SK-N-SH (cell line): Measurements from ENCODE around the gene CLEC4G. TPM values are rescaled to one million over a fixed set of nuclear protein-coding genes. Genes with fewer than 3 reads are reported as not detected.

Experiments used
- CTCF ChIA-PET: fragments of 300-600, 350-600 bp; formaldehyde crosslinking; extraction: SDS; loops from one replicate; lab custom pipeline; 2021; lab: Yijun Ruan, JAX
- POLR2A ChIA-PET: fragments of 350-600 bp; sonication (Branson Sonifier 250); formaldehyde crosslinking; extraction: SDS; loops from one replicate; lab custom pipeline; 2020; ENCODE audit warnings: antibody characterized with exemption, inconsistent platforms; lab: Yijun Ruan, JAX
- DNase-seq: peaks from one replicate; pipeline ENCODE4 v3.0.0; 2012
- H2AFZ ChIP-seq: fragments of 200-600 bp; sonication (generic); 2 replicates; pipeline ENCODE4 v1.8.1; 2016; ENCODE audit warnings: antibody characterized with exemption, mild to moderate bottlenecking, low read depth
- H3F3A ChIP-seq: fragments of 200-600 bp; sonication (generic); replicated peaks from 2 replicates; pipeline ENCODE3; 2016; ENCODE audit warnings: antibody characterized with exemption, mild to moderate bottlenecking; ENCODE audit not compliant: insufficient read depth
- H3K27ac ChIP-seq, 2 experiments: fragments of 200-500 bp in 1 of 2; fragments of 200-600 bp in 1 of 2; sonication (Bioruptor generic) in 1 of 2; sonication (generic), shearing (Covaris generic) in 1 of 2; 2 replicates each; pipeline versions ENCODE4 v1.5.1 to v1.6.1; 2014 to 2016; ENCODE audit warnings: low read depth in 2 of 2, inconsistent platforms in 1 of 2, low read length in 1 of 2, mild to moderate bottlenecking in 1 of 2, mixed read lengths in 1 of 2
- H3K27me3 ChIP-seq: fragments of 200-600 bp; sonication (generic), shearing (Covaris generic); 2 replicates; pipeline ENCODE4 v1.6.1; 2016; ENCODE audit warnings: mixed run types; ENCODE audit not compliant: insufficient read depth
- H3K36me3 ChIP-seq, 2 experiments: fragments of 200-500 bp in 1 of 2; fragments of 200-600 bp in 1 of 2; sonication (Bioruptor generic) in 1 of 2; sonication (generic) in 1 of 2; replicated peaks in 1 of 2; 2 replicates each; pipeline versions ENCODE3 to v1.5.1; 2014 to 2016; ENCODE audit warnings: low read length in 1 of 2, mild to moderate bottlenecking in 1 of 2; ENCODE audit not compliant: insufficient read depth in 2 of 2, control insufficient read depth in 1 of 2
- H3K4me1 ChIP-seq, 2 experiments: fragments of 200-500 bp in 1 of 2; fragments of 200-600 bp in 1 of 2; sonication (Bioruptor generic) in 1 of 2; sonication (generic), shearing (Covaris generic) in 1 of 2; 2 replicates each; pipeline versions ENCODE4 v1.5.1 to v1.6.1; 2014 to 2016; ENCODE audit warnings: low read depth in 1 of 2, low read length in 1 of 2, mixed run types in 1 of 2; ENCODE audit not compliant: insufficient read depth in 2 of 2, control insufficient read depth in 1 of 2
- H3K4me2 ChIP-seq: fragments of 200-600 bp; sonication (generic), shearing (Covaris generic); 2 replicates; pipeline ENCODE4 v1.6.1; 2017; ENCODE audit warnings: mixed run types
- H3K4me3 ChIP-seq, 2 experiments: fragments of 200-500 bp in 1 of 2; fragments of 200-600 bp in 1 of 2; sonication (Bioruptor generic) in 1 of 2; sonication (generic), shearing (Covaris generic) in 1 of 2; 2 replicates each; pipeline versions ENCODE4 v1.5.1 to v1.8.1; 2014 to 2016; ENCODE audit warnings: low read depth in 2 of 2, inconsistent platforms in 1 of 2, low read length in 1 of 2, mild to moderate bottlenecking in 1 of 2, mixed read lengths in 1 of 2, moderate library complexity in 1 of 2
- H3K79me2 ChIP-seq: fragments of 200-600 bp; sonication (generic); 2 replicates; pipeline ENCODE4 v1.8.1; 2017; ENCODE audit warnings: mild to moderate bottlenecking; ENCODE audit not compliant: insufficient read depth
- H3K9ac ChIP-seq: fragments of 200-600 bp; sonication (generic); 2 replicates; pipeline ENCODE4 v1.6.1; 2017; ENCODE audit warnings: mixed run types
- H3K9me2 ChIP-seq: fragments of 200-600 bp; sonication (generic); 2 replicates; pipeline ENCODE4 v1.6.1; 2017; ENCODE audit warnings: mixed run types
- H3K9me3 ChIP-seq: fragments of 200-600 bp; sonication (generic); 2 replicates; pipeline ENCODE4 v1.6.1; 2017; ENCODE audit warnings: mixed run types, mild to moderate bottlenecking, moderate library complexity
- H4K20me1 ChIP-seq: fragments of 200-600 bp; sonication (generic); 2 replicates; pipeline ENCODE4 v1.6.1; 2017; ENCODE audit warnings: mild to moderate bottlenecking, mixed run types; ENCODE audit not compliant: insufficient read depth
- CHD2 ChIP-seq: fragments of 150-350 bp; IDR thresholded peaks from 2 replicates; pipeline ENCODE4 v1.6.1; 2018; ENCODE audit warnings: low read length; ENCODE audit not compliant: partially characterized antibody
- ELF1 ChIP-seq: IDR thresholded peaks from 2 replicates; pipeline ENCODE4 v1.4.0; 2012
- FOSL2 ChIP-seq: IDR thresholded peaks from 2 replicates; pipeline ENCODE4 v1.4.0; 2012; ENCODE audit warnings: low read depth, mild to moderate bottlenecking, moderate library complexity, borderline replicate concordance
- FOXJ3 ChIP-seq: sonication (generic); formaldehyde crosslinking; IDR thresholded peaks from 2 replicates; pipeline ENCODE4 v1.5.1; 2020; ENCODE audit warnings: mild to moderate bottlenecking, missing genetic modification reagents
- GABPA ChIP-seq: IDR thresholded peaks from 2 replicates; pipeline ENCODE4 v1.4.0; 2012; ENCODE audit warnings: low read depth, mild to moderate bottlenecking
- JUND ChIP-seq: IDR thresholded peaks from 2 replicates; pipeline ENCODE4 v1.4.0; 2012
- NRF1 ChIP-seq: IDR thresholded peaks from 2 replicates; pipeline ENCODE4 v1.6.1; 2012; ENCODE audit warnings: low read depth, mild to moderate bottlenecking, low read length
- PBX3 ChIP-seq: IDR thresholded peaks from 2 replicates; pipeline ENCODE4; 2012
- RAD21 ChIP-seq: IDR thresholded peaks from 2 replicates; pipeline ENCODE4 v1.6.1; 2012; ENCODE audit warnings: mild to moderate bottlenecking, low read length
- RCOR1 ChIP-seq: fragments of 150-350 bp; IDR thresholded peaks from 2 replicates; pipeline ENCODE4 v1.6.1; 2017; ENCODE audit warnings: antibody characterized with exemption, low read length
- RFX5 ChIP-seq: IDR thresholded peaks from 2 replicates; pipeline ENCODE4 v1.6.1; 2012; ENCODE audit warnings: mild to moderate bottlenecking, improper control_type of control experiment, low read length
- SIN3A ChIP-seq: IDR thresholded peaks from 2 replicates; pipeline ENCODE4 v1.6.1; 2012; ENCODE audit warnings: low read depth, mild to moderate bottlenecking, low read length, moderate library complexity, borderline replicate concordance
- YY1 ChIP-seq: IDR thresholded peaks from 2 replicates; pipeline ENCODE4 v1.4.0; 2012; ENCODE audit warnings: low read depth, mild to moderate bottlenecking
- WGBS: methylation state at CpG from one replicate; pipeline ENCODE4 v1.1.6; 2017; ENCODE audit warnings: low lambda C conversion rate; 5-methylcytosine and 5-hydroxymethylcytosine counted together
- polyA plus RNA-seq, 3 experiments: library from polyadenylated mRNA; depleted of rRNA; stranded (reverse); fragments of >200 nt; gene quantifications; 2 replicates each; pipeline ENCODE4 v1.2.3, GENCODE V29; 2012
- TF ChIP-seq, protein P1 (sequence below): fragments of 150-350 bp; IDR thresholded peaks from 2 replicates; pipeline ENCODE4 v1.6.1; 2017; ENCODE audit warnings: antibody characterized with exemption, low read length, low read depth, borderline replicate concordance
- TF ChIP-seq, protein P2 (sequence below): fragments of 200-600 bp; sonication (generic); IDR thresholded peaks from 2 replicates; pipeline ENCODE4 v1.6.1; 2017; ENCODE audit warnings: antibody characterized with exemption, mild to moderate bottlenecking, moderate library complexity
- TF ChIP-seq, protein P3 (sequence below): IDR thresholded peaks from 2 replicates; pipeline ENCODE4 v1.4.0; 2012; ENCODE audit warnings: low read depth, borderline replicate concordance
- TF ChIP-seq, protein P4 (sequence below): IDR thresholded peaks from 2 replicates; pipeline ENCODE4 v1.6.1; 2012; ENCODE audit warnings: mild to moderate bottlenecking, low read depth, low read length, moderate library complexity

CLEC4G gene
- polyA plus RNA-seq, 1 of the 3 experiments (the other 2 are of a cell fraction), result not detected

DNA sequence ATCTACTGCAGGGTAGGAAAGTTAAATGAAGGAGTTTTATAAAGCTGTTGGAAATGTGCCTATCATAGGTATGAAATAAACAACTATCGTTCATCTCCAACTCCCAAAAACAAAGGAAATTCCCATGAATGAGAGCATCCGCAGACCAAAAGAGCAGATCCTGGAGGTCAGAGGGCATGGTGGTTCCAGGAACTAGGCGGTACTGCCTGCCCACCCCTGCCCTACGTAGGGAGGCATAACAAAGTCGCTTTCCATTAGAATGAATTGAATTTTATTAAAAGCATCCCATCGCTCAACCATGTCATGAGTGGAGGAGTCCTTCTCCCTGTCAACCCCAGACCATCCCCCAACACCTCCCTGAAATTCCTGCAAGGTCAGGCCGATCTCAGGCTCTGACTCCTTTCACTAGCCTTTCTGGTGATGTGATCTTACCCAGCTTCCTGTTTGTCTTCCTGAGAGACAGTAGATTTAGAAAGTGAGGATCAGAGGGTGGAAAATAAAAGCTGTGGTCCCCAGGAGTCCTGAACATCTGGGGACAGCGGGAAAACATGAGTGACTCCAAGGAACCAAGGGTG, 30.9 kb upstream of the CLEC4G start, which contains the start of gene CLEC4M:
Gene CLEC4M, plus strand, starts transcription at position 525 of the 575 bp plus-strand sequence. Its CDS starts 24 bp downstream, at position 549.
- 10% methylated on average over 8 of the region's 8 CpGs for WGBS
- POLR2A ChIA-PET, result no interaction called here

GRCh38 chr19:7759156-7759555, 27.2 kb upstream of the CLEC4G start:
- Histone ChIP-seq H3K27ac (no peak overlapping the region), H3K79me2 (no peaks in the 10 kb centered on the region), H3K4me2 (no peak overlapping the region), H3K9ac (no peak overlapping the region), H3K27me3 (peaks cover 19% of the 10 kb centered on the region; the same call in 1 of the 2 replicates), H3F3A (no peaks in the 10 kb centered on the region), H3K4me3 (no peak overlapping the region), H3K9me2 (peaks cover 3% of the 10 kb centered on the region; the same call in 1 of the 2 replicates), H4K20me1 (no peaks in the 10 kb centered on the region), H2AFZ (no peak overlapping the region), H3K4me1 (no peaks in the 10 kb centered on the region), H3K9me3 (peaks cover 4% of the 10 kb centered on the region; the same call in 1 of the 2 replicates), H3K36me3 (no peaks in the 10 kb centered on the region)
- ChIA-PET CTCF (no interaction called here), POLR2A (no interaction called here)
- DNase-seq, result no peak
- 17% methylated on average over 1 of the region's 1 CpG for WGBS
- TF ChIP-seq FOSL2 (no peak), RCOR1 (no peak), CHD2 (no peak), ELF1 (no peak)
- TF ChIP-seq, protein P1, sequence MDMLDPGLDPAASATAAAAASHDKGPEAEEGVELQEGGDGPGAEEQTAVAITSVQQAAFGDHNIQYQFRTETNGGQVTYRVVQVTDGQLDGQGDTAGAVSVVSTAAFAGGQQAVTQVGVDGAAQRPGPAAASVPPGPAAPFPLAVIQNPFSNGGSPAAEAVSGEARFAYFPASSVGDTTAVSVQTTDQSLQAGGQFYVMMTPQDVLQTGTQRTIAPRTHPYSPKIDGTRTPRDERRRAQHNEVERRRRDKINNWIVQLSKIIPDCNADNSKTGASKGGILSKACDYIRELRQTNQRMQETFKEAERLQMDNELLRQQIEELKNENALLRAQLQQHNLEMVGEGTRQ, result no peak
- TF ChIP-seq, protein P2, sequence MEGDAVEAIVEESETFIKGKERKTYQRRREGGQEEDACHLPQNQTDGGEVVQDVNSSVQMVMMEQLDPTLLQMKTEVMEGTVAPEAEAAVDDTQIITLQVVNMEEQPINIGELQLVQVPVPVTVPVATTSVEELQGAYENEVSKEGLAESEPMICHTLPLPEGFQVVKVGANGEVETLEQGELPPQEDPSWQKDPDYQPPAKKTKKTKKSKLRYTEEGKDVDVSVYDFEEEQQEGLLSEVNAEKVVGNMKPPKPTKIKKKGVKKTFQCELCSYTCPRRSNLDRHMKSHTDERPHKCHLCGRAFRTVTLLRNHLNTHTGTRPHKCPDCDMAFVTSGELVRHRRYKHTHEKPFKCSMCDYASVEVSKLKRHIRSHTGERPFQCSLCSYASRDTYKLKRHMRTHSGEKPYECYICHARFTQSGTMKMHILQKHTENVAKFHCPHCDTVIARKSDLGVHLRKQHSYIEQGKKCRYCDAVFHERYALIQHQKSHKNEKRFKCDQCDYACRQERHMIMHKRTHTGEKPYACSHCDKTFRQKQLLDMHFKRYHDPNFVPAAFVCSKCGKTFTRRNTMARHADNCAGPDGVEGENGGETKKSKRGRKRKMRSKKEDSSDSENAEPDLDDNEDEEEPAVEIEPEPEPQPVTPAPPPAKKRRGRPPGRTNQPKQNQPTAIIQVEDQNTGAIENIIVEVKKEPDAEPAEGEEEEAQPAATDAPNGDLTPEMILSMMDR, result no peak
- TF ChIP-seq, protein P3, sequence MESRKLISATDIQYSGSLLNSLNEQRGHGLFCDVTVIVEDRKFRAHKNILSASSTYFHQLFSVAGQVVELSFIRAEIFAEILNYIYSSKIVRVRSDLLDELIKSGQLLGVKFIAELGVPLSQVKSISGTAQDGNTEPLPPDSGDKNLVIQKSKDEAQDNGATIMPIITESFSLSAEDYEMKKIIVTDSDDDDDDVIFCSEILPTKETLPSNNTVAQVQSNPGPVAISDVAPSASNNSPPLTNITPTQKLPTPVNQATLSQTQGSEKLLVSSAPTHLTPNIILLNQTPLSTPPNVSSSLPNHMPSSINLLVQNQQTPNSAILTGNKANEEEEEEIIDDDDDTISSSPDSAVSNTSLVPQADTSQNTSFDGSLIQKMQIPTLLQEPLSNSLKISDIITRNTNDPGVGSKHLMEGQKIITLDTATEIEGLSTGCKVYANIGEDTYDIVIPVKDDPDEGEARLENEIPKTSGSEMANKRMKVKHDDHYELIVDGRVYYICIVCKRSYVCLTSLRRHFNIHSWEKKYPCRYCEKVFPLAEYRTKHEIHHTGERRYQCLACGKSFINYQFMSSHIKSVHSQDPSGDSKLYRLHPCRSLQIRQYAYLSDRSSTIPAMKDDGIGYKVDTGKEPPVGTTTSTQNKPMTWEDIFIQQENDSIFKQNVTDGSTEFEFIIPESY, result no peak

More for the DNA sequence above, 30.9 kb upstream of the CLEC4G start, which contains the start of gene CLEC4M:
- Histone ChIP-seq H3K9ac (no peak within 1 kb of the TSS), H3K9me3 (no peaks in the 10 kb centered on the region; the same call in 1 of the 2 replicates), H3K79me2 (no peaks in the 10 kb centered on the region), H3K4me3 (no peak within 1 kb of the TSS), H3F3A (no peaks in the 10 kb centered on the region), H3K27me3 (peaks cover 32% of the 10 kb centered on the region), H3K4me2 (no peak within 1 kb of the TSS), H3K4me1 (no peaks in the 10 kb centered on the region), H3K9me2 (no peaks in the 10 kb centered on the region), H3K27ac (no peak within 1 kb of the TSS), H4K20me1 (no peaks in the 10 kb centered on the region), H2AFZ (no peak within 1 kb of the TSS), H3K36me3 (no peaks in the 10 kb centered on the region)
- CTCF ChIA-PET, result interaction anchor here (0.7 to 1.6 kb wide), 3 partner anchors 37 to 418 kb away, joined by 3 to 5 read pairs (median 4); partner anchors contain the start of gene TRAPPC5
- no peak for DNase-seq
- no peak for TF ChIP-seq PBX3
- no peak for TF ChIP-seq YY1
- TF ChIP-seq NRF1, result no peak
- TF ChIP-seq FOXJ3 (CRISPR knock-in tag), result no peak
- no peak for TF ChIP-seq RCOR1
- TF ChIP-seq RFX5, result no peak
- no peak for TF ChIP-seq CHD2
- no peak for TF ChIP-seq JUND
- TF ChIP-seq, protein P4, sequence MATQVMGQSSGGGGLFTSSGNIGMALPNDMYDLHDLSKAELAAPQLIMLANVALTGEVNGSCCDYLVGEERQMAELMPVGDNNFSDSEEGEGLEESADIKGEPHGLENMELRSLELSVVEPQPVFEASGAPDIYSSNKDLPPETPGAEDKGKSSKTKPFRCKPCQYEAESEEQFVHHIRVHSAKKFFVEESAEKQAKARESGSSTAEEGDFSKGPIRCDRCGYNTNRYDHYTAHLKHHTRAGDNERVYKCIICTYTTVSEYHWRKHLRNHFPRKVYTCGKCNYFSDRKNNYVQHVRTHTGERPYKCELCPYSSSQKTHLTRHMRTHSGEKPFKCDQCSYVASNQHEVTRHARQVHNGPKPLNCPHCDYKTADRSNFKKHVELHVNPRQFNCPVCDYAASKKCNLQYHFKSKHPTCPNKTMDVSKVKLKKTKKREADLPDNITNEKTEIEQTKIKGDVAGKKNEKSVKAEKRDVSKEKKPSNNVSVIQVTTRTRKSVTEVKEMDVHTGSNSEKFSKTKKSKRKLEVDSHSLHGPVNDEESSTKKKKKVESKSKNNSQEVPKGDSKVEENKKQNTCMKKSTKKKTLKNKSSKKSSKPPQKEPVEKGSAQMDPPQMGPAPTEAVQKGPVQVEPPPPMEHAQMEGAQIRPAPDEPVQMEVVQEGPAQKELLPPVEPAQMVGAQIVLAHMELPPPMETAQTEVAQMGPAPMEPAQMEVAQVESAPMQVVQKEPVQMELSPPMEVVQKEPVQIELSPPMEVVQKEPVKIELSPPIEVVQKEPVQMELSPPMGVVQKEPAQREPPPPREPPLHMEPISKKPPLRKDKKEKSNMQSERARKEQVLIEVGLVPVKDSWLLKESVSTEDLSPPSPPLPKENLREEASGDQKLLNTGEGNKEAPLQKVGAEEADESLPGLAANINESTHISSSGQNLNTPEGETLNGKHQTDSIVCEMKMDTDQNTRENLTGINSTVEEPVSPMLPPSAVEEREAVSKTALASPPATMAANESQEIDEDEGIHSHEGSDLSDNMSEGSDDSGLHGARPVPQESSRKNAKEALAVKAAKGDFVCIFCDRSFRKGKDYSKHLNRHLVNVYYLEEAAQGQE, result no peak
- TF ChIP-seq GABPA, result no peak
- TF ChIP-seq SIN3A, result no peak
- TF ChIP-seq FOSL2, result no peak
- no peak for TF ChIP-seq RAD21
